NT2/D1 (cell line): Measurements from ENCODE around the gene GAREM2.

Source experiments
- DNase-seq: peaks from one replicate; pipeline ENCODE4 v3.0.0-alpha.2; 2011; ENCODE audit warnings: low read depth, low spot score
- H3K27me3 ChIP-seq: 2 replicates; pipeline ENCODE4 v1.6.0; 2011; ENCODE audit warnings: mild to moderate bottlenecking; ENCODE audit not compliant: insufficient read length, insufficient read depth
- H3K36me3 ChIP-seq: 2 replicates; pipeline ENCODE4 v1.6.1; 2011; ENCODE audit warnings: mild to moderate bottlenecking, low read length, mixed read lengths; ENCODE audit not compliant: insufficient read depth, insufficient read length
- H3K4me1 ChIP-seq: 2 replicates; pipeline ENCODE4 v1.5.1; 2011; ENCODE audit not compliant: insufficient read depth, insufficient read length
- H3K4me3 ChIP-seq: 2 replicates; pipeline ENCODE4 v1.5.1; 2011; ENCODE audit warnings: low read depth; ENCODE audit not compliant: insufficient read length
- H3K9ac ChIP-seq: 2 replicates; pipeline ENCODE4 v1.6.0; 2011; ENCODE audit warnings: low read depth; ENCODE audit not compliant: insufficient read length
- H3K9me3 ChIP-seq: 2 replicates; pipeline ENCODE4 v1.5.1; 2011; ENCODE audit warnings: mild to moderate bottlenecking, low read length; ENCODE audit not compliant: insufficient read depth
- SUZ12 ChIP-seq: IDR thresholded peaks from 2 replicates; pipeline ENCODE4 v1.6.1; 2011; ENCODE audit not compliant: insufficient read length, insufficient read depth; ENCODE audit errors: extremely low read depth
- YY1 ChIP-seq: IDR thresholded peaks from 2 replicates; pipeline ENCODE4 v1.6.1; 2011; ENCODE audit not compliant: insufficient read length, insufficient read depth
- ZNF274 ChIP-seq: IDR thresholded peaks from 2 replicates; pipeline ENCODE4 v1.6.1; 2011; ENCODE audit warnings: mild to moderate bottlenecking, low read depth, low read length

The GAREM2 gene

DNA sequence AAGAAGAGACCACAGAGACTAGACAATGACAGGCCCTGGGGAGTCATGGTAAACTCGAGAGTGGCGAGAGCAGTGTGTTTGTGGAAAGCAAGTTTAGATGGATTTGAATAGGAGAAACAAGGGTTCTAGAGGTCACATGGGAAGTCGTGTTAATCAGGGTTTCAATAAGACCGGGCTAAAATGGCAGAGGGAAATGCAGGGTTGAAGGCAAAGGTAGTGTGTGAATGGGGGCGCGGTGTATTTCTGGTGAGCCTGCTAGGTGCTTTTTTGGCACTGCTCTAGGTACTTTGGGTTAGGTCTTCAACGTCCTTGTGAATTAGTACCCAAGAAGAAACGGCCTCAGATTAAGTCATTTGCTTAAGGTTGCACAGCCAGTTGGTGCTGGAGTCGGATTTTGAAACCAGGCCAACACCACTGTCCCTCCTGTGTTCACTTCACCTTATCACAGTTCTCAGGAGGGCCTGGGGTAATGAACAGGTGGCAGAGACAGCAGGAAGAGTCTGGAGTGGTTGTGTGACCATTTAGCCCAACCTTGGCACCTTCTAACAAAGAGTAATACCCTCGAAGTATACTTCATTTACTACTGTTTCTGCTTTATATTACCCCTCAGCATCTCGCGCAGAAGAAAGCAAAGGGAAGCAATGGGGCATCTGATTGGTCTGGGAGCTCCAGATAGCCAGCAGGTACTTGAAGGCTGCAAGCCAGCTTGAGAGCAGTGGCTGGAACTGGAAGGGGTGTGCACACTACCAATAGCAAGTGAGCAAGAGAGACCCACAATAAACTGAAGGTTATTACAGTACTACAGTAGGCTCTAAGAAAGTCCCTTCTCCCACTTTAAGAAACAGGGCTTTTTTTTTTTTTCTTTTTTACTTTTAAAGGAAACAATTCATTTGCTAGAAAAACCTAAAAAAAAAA, 33.4 kb upstream of the GAREM2 start:
- TF ChIP-seq ZNF274 (no peak), SUZ12 (no peak), YY1 (no peak)
- H3K9ac ChIP-seq = no peak overlapping the region
- no peaks in the 10 kb centered on the region for H3K9me3 ChIP-seq
- H3K4me1 ChIP-seq = no peaks in the 10 kb centered on the region
- no peak for DNase-seq
- H3K4me3 ChIP-seq = no peak overlapping the region
- no peaks in the 10 kb centered on the region for H3K27me3 ChIP-seq
- H3K36me3 ChIP-seq = peaks cover 8% of the 10 kb centered on the region

- no peaks in the 10 kb centered on the region for H3K27me3 ChIP-seq
- H3K36me3 ChIP-seq = peaks cover 6% of the 10 kb centered on the region
- H3K9me3 ChIP-seq = no peaks in the 10 kb centered on the region
- no peak overlapping the region for H3K9ac ChIP-seq
- H3K4me3 ChIP-seq = no peak overlapping the region
- no peak for DNase-seq
- TF ChIP-seq ZNF274 (no peak), SUZ12 (no peak), YY1 (no peak)
- no peaks in the 10 kb centered on the region for H3K4me1 ChIP-seq
These were observed 31.6 kb upstream of the GAREM2 start for GRCh38 chr2:26141145-26141769.

- no peaks in the 10 kb centered on the region for H3K36me3 ChIP-seq
- H3K4me1 ChIP-seq = no peaks in the 10 kb centered on the region
- no peak for TF ChIP-seq SUZ12
- TF ChIP-seq YY1 = no peak
- no peak for TF ChIP-seq ZNF274
- no peak overlapping the region for H3K9ac ChIP-seq
- no peaks in the 10 kb centered on the region for H3K27me3 ChIP-seq
- DNase-seq = no peak
- no peak overlapping the region for H3K4me3 ChIP-seq
- no peaks in the 10 kb centered on the region for H3K9me3 ChIP-seq
These were observed 28.9 kb upstream of the GAREM2 start for GRCh38 chr2:26144031-26144430.

DNA sequence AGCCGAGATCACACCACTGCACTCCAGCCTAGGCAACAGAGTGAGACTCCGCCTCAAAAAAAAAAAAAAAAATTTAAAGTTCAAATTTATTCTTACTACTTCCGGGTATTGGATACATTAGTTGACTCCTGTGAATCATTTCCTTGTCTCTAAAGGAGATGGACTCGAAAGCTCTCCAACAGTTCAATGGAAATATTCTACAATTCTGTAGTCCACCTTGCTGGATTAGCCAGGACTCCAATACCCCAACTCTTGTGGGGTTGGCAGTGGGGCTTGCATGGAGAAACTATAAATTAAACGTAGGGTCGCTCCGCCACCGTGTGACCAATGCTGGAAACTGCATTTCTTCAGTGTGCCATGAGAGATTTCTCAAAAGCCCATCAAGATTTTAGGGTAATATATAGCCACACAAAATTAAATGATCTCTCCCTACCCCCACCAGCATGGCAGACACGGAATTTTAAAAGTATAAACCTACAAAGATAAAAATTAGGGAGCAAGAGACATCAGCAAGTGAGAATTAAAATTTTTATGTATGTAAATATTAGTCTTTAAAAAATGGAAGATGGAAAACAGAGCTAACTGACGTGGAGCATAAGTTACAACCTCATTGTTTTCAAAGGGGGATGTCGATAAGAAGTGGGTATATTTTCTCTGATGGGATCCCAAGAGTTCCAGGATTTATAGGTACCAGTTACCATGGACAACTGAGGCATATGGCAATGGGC, 27.8 kb upstream of the GAREM2 start:
- no peak for TF ChIP-seq YY1
- no peak for TF ChIP-seq ZNF274
- TF ChIP-seq SUZ12 = no peak
- no peak overlapping the region for H3K4me3 ChIP-seq
- H3K4me1 ChIP-seq = no peaks in the 10 kb centered on the region
- no peak overlapping the region for H3K9ac ChIP-seq
- no peaks in the 10 kb centered on the region for H3K27me3 ChIP-seq
- H3K9me3 ChIP-seq = no peaks in the 10 kb centered on the region
- no peaks in the 10 kb centered on the region for H3K36me3 ChIP-seq
- peak; percentile 57 for DNase-seq

- TF ChIP-seq ZNF274 (no peak), YY1 (no peak), SUZ12 (no peak)
- Histone ChIP-seq H3K4me1 (no peaks in the 10 kb centered on the region), H3K4me3 (no peak overlapping the region), H3K9me3 (no peaks in the 10 kb centered on the region), H3K9ac (no peak overlapping the region), H3K36me3 (no peaks in the 10 kb centered on the region), H3K27me3 (no peaks in the 10 kb centered on the region)
- no peak for DNase-seq
These were observed 24.4 kb upstream of the GAREM2 start for GRCh38 chr2:26148501-26148900.

DNA sequence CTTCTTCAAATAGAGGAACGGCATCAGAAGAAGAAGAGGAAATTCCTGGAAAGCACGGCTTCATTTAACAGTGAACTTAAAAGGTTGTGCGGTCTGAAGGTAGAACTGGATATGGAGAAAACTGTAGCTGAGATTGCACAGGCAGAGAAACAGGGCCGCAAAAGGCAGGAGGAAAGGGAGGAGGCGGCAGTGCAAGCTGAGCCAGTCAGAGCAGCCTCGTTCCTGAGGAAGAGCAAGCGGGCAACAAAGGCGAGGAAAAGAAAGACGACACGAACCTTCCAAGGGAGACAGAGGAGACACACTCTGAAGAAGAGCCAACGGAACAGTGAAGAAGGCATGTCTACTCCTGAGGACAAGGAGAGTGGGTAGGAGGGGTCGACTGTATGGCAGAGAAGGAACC, 22.6 kb upstream of the GAREM2 start:
- no peaks in the 10 kb centered on the region for H3K36me3 ChIP-seq
- DNase-seq = no peak
- H3K9ac ChIP-seq = no peak overlapping the region
- H3K4me1 ChIP-seq = no peaks in the 10 kb centered on the region
- H3K27me3 ChIP-seq = no peaks in the 10 kb centered on the region
- TF ChIP-seq ZNF274 = no peak
- TF ChIP-seq YY1 = no peak
- no peak for TF ChIP-seq SUZ12
- H3K9me3 ChIP-seq = no peaks in the 10 kb centered on the region
- H3K4me3 ChIP-seq = no peak overlapping the region

DNA sequence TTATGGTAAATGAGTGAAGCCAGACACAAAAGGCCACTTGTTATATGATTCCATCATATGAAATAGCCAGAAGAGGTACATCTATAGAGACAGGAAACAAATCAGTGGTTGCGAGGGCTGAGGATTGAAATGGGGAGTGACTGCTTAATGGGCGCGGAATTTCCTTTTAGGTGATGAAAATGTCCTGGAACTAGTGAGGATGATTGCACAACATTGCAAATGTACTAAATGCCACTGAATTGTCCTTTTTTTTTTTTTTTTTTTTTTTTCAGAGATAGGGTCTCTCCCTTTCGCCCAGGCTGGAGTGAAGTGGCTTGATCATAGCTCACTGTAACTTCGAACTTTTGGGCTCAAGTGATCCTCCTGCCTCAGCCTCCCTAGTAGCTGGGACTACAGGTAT, 15.3 kb upstream of the GAREM2 start:
- Histone ChIP-seq H3K4me1 (no peaks in the 10 kb centered on the region), H3K9ac (no peak overlapping the region), H3K4me3 (no peak overlapping the region), H3K27me3 (no peaks in the 10 kb centered on the region), H3K36me3 (no peaks in the 10 kb centered on the region), H3K9me3 (no peaks in the 10 kb centered on the region)
- TF ChIP-seq SUZ12 = no peak
- TF ChIP-seq ZNF274 = no peak
- no peak for TF ChIP-seq YY1
- DNase-seq = no peak
